Natural killer cell treated with Interleukin-12 subunit alpha and Interleukin-12 subunit beta and Interleukin-15 and Interleukin-18, amount 100 ng/mL, for 72 hours (primary cell): ENCODE measurements around the gene ODR4. TPM values are rescaled to one million over a fixed set of nuclear protein-coding genes. Genes with fewer than 3 reads are reported as not detected.
"Not testable (repeated sequence)": the region's sequence is repeated elsewhere in the genome, so short reads cannot be mapped to it uniquely, and the experiment has no call there.

Experiments
- ATAC-seq, 2 donors: fragments of 150-1000 bp; cut with Tn5 transposase in 1 of 2; sonication (Bioruptor Pico), chemical (Tn5 transposase) in 1 of 2; 2 replicates each; pipeline ENCODE4 v1.10.0; 2021
- DNase-seq: peaks from one replicate; pipeline ENCODE4 v3.0.0; 2022; ENCODE audit warnings: low spot score
- H3K27ac Mint-ChIP-seq, 2 donors: 1 replicate in 1 of 2; 2 replicates in 1 of 2; pipeline ENCODE4 v1.8.0; 2022; ENCODE audit warnings: mixed read lengths in 2 of 2, mild to moderate bottlenecking in 1 of 2, moderate library complexity in 1 of 2
- H3K27me3 Mint-ChIP-seq, 2 donors: 1 replicate in 1 of 2; 2 replicates in 1 of 2; pipeline ENCODE4 v1.8.0; 2022; ENCODE audit warnings: mixed read lengths in 2 of 2
- H3K36me3 Mint-ChIP-seq: one replicate; pipeline ENCODE4 v1.8.0; 2022; ENCODE audit warnings: mixed read lengths
- H3K4me1 Mint-ChIP-seq, 2 donors: 1 replicate in 1 of 2; 2 replicates in 1 of 2; pipeline ENCODE4 v1.8.0; 2022; ENCODE audit warnings: low read depth in 2 of 2, mixed read lengths in 2 of 2, mild to moderate bottlenecking in 1 of 2
- H3K4me3 Mint-ChIP-seq: one replicate; pipeline ENCODE4 v1.8.0; 2022; ENCODE audit warnings: mixed read lengths
- H3K9me3 Mint-ChIP-seq: 2 replicates; pipeline ENCODE4 v1.8.0; 2022; ENCODE audit warnings: mixed read lengths
- total RNA-seq, 2 donors: library from RNA; stranded (reverse); gene quantifications; one replicate each; pipeline ENCODE4 v1.2.3, GENCODE V29; 2022

The ODR4 gene
- total RNA-seq: 10 to 100 TPM; 13.6 to 23.7 TPM

DNA sequence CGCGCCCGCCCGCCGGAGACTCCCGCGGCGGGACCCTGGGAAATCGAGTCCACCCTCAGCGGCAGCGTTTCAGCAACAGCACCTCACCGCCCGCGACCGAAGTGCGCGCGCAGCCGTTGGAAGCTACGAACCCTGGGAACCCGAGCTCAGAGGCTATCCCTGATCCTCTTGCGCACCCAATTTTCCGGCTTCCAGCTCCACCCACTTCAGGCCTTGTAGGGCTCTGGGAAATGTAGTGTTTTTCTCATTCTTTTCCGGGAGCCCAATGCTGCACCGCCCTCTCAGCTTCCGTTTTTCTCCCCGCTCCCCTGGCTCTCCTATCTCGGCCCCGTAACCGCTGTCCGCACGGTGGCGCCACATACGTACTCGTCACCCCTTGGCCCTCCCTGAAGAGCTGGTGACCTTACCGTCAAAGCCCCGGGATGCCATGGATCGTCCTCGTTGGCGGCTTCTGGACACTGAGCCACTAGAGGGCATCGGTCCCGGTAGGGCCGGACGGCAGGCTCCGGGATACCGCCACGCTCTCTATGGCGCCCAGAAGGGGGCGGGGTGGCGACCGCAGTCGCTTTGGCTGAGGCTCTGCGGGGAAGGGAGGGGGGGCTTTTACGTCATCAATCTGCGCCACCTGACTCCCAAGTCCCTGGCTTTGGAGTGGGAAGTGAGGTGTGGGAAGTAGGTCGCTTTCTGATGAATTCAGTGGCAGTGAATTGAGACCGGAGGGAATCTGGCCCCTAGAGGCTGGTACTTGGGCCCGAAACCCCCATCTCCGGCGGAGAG, at the start of gene ODR4, which contains the start of gene TPR:
Gene ODR4, plus strand, starts transcription at position 687 of the 777 bp plus-strand sequence. CDS start 3,948 bp downstream, outside the sequence.
Gene TPR, minus strand, starts transcription at position 102 of the 777 bp plus-strand sequence. CDS start 225 bp downstream, outside the sequence.
- peak within 1 kb of the TSS; percentile 100 for H3K4me3 Mint-ChIP-seq
- peak; percentile 96 for DNase-seq
- H3K36me3 Mint-ChIP-seq: peaks cover 19% of the 10 kb centered on the region
- no peaks in the 10 kb centered on the region for H3K27me3 Mint-ChIP-seq
- peak within 1 kb of the TSS; percentile 82 to 95 for H3K27ac Mint-ChIP-seq
- H3K4me1 Mint-ChIP-seq: peaks cover 15 to 30% of the 10 kb centered on the region in 2 donors
- ATAC-seq: peak; percentile 91 to 93
- no peaks in the 10 kb centered on the region for H3K9me3 Mint-ChIP-seq

DNA sequence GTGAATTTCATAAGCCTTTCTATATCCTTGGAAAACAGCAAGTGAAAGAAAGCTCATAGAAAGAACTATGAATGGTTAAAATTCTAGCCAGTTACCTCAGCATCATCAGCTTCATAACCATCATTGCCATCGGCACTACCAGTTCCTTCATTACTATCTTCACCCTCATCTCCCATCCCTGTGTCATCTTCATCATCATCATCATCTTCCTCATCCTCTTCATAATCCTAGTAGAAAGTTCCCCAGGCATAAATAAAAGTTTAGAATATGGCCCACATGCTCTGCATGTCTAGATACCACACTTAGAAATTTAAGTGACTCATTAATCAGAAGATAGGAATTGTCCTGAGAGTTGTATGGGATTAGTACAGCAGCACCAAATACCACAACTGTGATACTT, 49.6 kb upstream of the ODR4 start:
- Mint-ChIP-seq H3K9me3 (no peaks in the 10 kb centered on the region), H3K4me3 (no peak overlapping the region), H3K27ac (no peak overlapping the region), H3K36me3 (peaks cover 43% of the 10 kb centered on the region), H3K4me1 (no peaks in the 10 kb centered on the region), H3K27me3 (no peaks in the 10 kb centered on the region)
- ATAC-seq (no peak), DNase-seq (no peak)

- Mint-ChIP-seq H3K27ac (no peak overlapping the region), H3K4me1 (no peaks in the 10 kb centered on the region), H3K27me3 (no peaks in the 10 kb centered on the region), H3K9me3 (no peaks in the 10 kb centered on the region), H3K4me3 (no peak overlapping the region), H3K36me3 (peaks cover 31% of the 10 kb centered on the region)
- ATAC-seq: no peak
- DNase-seq: no peak
These were observed 48.3 kb upstream of the ODR4 start for GRCh38 chr1:186327331-186327730.

- Mint-ChIP-seq H3K36me3 (peaks cover 37% of the 10 kb centered on the region), H3K9me3 (no peaks in the 10 kb centered on the region)
These were observed 44.9 kb upstream of the ODR4 start for GRCh38 chr1:186330758-186331157.

GRCh38 chr1:186337554-186337953, 38.1 kb upstream of the ODR4 start:
- Mint-ChIP-seq H3K36me3 (peaks cover 41% of the 10 kb centered on the region), H3K27ac (no peak overlapping the region), H3K4me3 (no peak overlapping the region), H3K9me3 (no peaks in the 10 kb centered on the region), H3K27me3 (no peaks in the 10 kb centered on the region), H3K4me1 (no peaks in the 10 kb centered on the region)
- DNase-seq (no peak), ATAC-seq (no peak)

More at GRCh38 chr1:186330758-186331157, 44.9 kb upstream of the ODR4 start:
- no peak for DNase-seq
- H3K4me1 Mint-ChIP-seq: no peaks in the 10 kb centered on the region
- no peak overlapping the region for H3K27ac Mint-ChIP-seq
- H3K4me3 Mint-ChIP-seq: no peak overlapping the region
- no peaks in the 10 kb centered on the region for H3K27me3 Mint-ChIP-seq
- no peak for ATAC-seq

GRCh38 chr1:186340772-186341171, 34.9 kb upstream of the ODR4 start:
- Mint-ChIP-seq H3K4me3 (no peak overlapping the region), H3K27ac (no peak overlapping the region), H3K36me3 (peaks cover 43% of the 10 kb centered on the region), H3K27me3 (no peaks in the 10 kb centered on the region), H3K9me3 (no peaks in the 10 kb centered on the region), H3K4me1 (no peaks in the 10 kb centered on the region)
- ATAC-seq (no peak), DNase-seq (no peak)

DNA sequence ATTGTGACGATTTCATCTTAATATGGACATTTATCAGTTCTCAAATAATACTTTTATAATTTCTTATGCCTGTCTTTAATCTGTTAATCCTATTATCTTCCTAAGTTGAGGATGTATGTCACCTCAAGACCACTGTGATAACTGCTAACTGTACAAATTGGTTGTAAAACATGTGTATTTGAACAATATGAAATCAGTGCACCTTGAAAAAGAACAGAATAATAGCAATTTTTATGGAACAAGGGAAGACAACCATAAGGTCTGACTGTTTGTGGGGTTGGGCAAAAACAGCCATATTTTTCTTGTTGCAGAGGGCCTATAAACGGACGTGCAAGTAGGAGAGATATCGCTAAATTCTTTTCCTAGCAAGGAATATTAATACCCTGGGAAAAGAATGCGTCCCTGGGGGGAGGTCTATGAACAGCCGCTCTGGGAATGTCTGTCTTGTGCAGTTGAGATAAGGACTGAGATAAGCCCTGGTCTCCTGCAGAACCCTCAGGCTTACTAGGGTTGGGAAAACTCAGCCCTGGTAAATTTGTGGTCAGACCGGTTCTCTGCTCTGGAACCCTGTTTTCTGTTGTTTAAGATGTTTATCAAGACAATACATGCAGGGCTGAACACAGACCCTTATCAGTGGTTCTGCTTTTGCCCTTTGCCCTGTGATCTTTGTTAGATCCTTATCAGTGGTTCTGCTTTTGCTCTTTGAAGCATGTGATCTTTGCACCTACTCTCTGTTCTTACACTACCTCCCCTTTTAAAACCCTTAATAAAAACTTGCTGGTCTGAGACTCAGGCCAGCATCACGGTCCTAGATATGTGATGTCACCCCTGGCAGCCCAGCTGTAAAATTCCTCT, 27.6 kb upstream of the ODR4 start:
- peaks cover 45% of the 10 kb centered on the region for H3K36me3 Mint-ChIP-seq
- H3K27ac Mint-ChIP-seq, DNase-seq, H3K4me1 Mint-ChIP-seq, H3K9me3 Mint-ChIP-seq, H3K4me3 Mint-ChIP-seq, ATAC-seq, H3K27me3 Mint-ChIP-seq: not testable (repeated sequence)

GRCh38 chr1:186374303-186375151, 1.1 kb upstream of the ODR4 start:
- H3K4me1 Mint-ChIP-seq: peaks cover 15 to 31% of the 10 kb centered on the region in 2 donors
- ATAC-seq: peak in 1 of 2 donors; percentile 11
- peaks cover 21% of the 10 kb centered on the region for H3K36me3 Mint-ChIP-seq
- no peak for DNase-seq
- H3K27me3 Mint-ChIP-seq: no peaks in the 10 kb centered on the region
- peak overlapping the region; percentile 100 for H3K4me3 Mint-ChIP-seq
- H3K27ac Mint-ChIP-seq: peak overlapping the region; percentile 82 to 95
- no peaks in the 10 kb centered on the region for H3K9me3 Mint-ChIP-seq

DNA sequence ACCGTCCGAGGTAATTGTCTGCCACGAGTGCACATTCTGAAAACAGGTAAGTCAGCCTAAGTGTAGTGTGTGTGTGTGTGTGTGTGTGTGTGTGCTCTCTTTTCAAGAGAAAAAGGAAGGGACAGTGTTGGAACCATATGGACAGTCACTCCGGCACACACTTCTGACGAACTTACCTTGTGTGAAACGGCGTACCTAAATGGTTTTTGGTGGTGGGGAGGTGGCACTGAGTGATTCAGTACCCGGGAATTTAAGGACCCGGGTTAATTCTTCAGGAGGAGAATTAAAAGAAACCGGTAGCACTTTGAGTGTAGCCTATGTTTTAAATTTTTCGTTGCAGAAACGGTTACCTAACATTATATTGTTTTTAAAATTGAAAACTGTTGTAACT, 286 bp downstream of the ODR4 start:
- peak overlapping the region; percentile 100 for H3K4me3 Mint-ChIP-seq
- DNase-seq (no peak), ATAC-seq (peak in 1 of 2 donors; percentile 0)
- H3K4me1 Mint-ChIP-seq: peaks cover 15 to 24% of the 10 kb centered on the region in 2 donors
- H3K36me3 Mint-ChIP-seq: peaks cover 13% of the 10 kb centered on the region
- H3K9me3 Mint-ChIP-seq: no peaks in the 10 kb centered on the region
- H3K27me3 Mint-ChIP-seq: no peaks in the 10 kb centered on the region
- H3K27ac Mint-ChIP-seq: peak overlapping the region; percentile 82 to 95

- Mint-ChIP-seq H3K36me3 (peaks cover 18% of the 10 kb centered on the region), H3K27me3 (no peaks in the 10 kb centered on the region), H3K27ac (no peak overlapping the region), H3K4me3 (no peak overlapping the region), H3K4me1 (no peaks in the 10 kb centered on the region), H3K9me3 (no peaks in the 10 kb centered on the region)
- no peak for ATAC-seq
- DNase-seq: no peak
These were observed 11.2 kb downstream of the ODR4 start for GRCh38 chr1:186386725-186387383.

- Mint-ChIP-seq H3K36me3 (peaks cover 26% of the 10 kb centered on the region), H3K4me3 (no peak overlapping the region), H3K27ac (no peak overlapping the region), H3K9me3 (no peaks in the 10 kb centered on the region), H3K27me3 (no peaks in the 10 kb centered on the region), H3K4me1 (no peaks in the 10 kb centered on the region)
- ATAC-seq: no peak
- no peak for DNase-seq
These were observed 15.3 kb downstream of the ODR4 start for GRCh38 chr1:186390925-186391324.

GRCh38 chr1:186391841-186392240, 16.2 kb downstream of the ODR4 start:
- ATAC-seq (no peak), DNase-seq (no peak)
- Mint-ChIP-seq H3K36me3 (peaks cover 28% of the 10 kb centered on the region), H3K27me3 (no peaks in the 10 kb centered on the region), H3K4me3 (no peak overlapping the region), H3K27ac (no peak overlapping the region), H3K9me3 (no peaks in the 10 kb centered on the region), H3K4me1 (no peaks in the 10 kb centered on the region)

GRCh38 chr1:186392711-186393110, 17.1 kb downstream of the ODR4 start:
- not testable (repeated sequence) for ATAC-seq, H3K4me3 Mint-ChIP-seq, H3K4me1 Mint-ChIP-seq, H3K9me3 Mint-ChIP-seq, DNase-seq, H3K27ac Mint-ChIP-seq, H3K27me3 Mint-ChIP-seq
- peaks cover 28% of the 10 kb centered on the region for H3K36me3 Mint-ChIP-seq
